AG09309 (cell line): Measurements from ENCODE around the gene DUSP6.

Source experiments
- DNase-seq: peaks from one replicate; pipeline ENCODE4 v3.0.0-alpha.2; 2010; ENCODE audit warnings: low read depth
- H3K4me3 ChIP-seq: 2 replicates; pipeline ENCODE4 v1.5.1; 2011; ENCODE audit warnings: mild to moderate bottlenecking, low read depth, low read length, moderate library complexity; ENCODE audit not compliant: control insufficient read depth
- CTCF ChIP-seq: IDR thresholded peaks from 2 replicates; pipeline ENCODE4 v1.5.1; 2011; ENCODE audit warnings: mild to moderate bottlenecking, low read depth, low read length, inconsistent platforms; ENCODE audit not compliant: insufficient read depth, control insufficient read depth; ENCODE audit errors: missing control alignments

The DUSP6 gene

DNA sequence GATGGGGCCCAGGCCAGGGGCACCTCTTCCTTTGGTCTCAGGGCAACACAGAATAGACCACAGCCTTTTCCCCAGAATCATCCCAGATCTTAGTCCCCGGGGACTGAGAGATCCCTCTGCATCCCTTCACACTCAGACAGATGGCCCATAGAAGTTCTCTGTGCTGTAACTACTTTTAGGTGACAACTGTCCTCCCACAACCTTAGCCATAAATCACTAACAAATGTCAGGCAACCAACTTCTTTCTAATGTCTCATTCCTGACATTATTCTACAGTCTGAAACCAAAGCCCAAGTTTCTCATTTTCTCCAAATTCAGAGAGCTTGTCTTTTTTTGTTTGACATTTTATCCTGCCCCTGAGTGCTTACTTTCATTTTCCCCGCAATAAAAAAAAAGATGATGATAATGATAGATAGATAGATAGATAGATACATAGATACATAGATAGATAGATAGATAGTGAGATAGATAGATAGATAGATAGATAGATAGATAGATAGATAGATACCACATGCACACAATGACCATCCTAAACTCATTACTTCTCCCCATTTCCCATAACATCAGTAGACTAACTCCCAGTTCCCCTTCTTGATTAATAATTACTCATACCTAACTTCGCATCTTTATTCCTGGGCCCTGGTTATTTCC, 28.6 kb downstream of the DUSP6 start:
- DNase-seq: no peak
- no peak for TF ChIP-seq CTCF
- H3K4me3 ChIP-seq: no peak overlapping the region

GRCh38 chr12:89320735-89321134, 31.6 kb downstream of the DUSP6 start:
- DNase-seq: no peak
- TF ChIP-seq CTCF: no peak
- no peak overlapping the region for H3K4me3 ChIP-seq

GRCh38 chr12:89319606-89320005, 32.7 kb downstream of the DUSP6 start:
- DNase-seq: no peak
- H3K4me3 ChIP-seq: no peak overlapping the region
- TF ChIP-seq CTCF: no peak

- DNase-seq: no peak
- TF ChIP-seq CTCF: no peak
- H3K4me3 ChIP-seq: no peak overlapping the region
These were observed 33.2 kb downstream of the DUSP6 start for GRCh38 chr12:89319122-89319521.

GRCh38 chr12:89316705-89317139, 35.6 kb downstream of the DUSP6 start:
- no peak overlapping the region for H3K4me3 ChIP-seq
- TF ChIP-seq CTCF: no peak
- DNase-seq: no peak

DNA sequence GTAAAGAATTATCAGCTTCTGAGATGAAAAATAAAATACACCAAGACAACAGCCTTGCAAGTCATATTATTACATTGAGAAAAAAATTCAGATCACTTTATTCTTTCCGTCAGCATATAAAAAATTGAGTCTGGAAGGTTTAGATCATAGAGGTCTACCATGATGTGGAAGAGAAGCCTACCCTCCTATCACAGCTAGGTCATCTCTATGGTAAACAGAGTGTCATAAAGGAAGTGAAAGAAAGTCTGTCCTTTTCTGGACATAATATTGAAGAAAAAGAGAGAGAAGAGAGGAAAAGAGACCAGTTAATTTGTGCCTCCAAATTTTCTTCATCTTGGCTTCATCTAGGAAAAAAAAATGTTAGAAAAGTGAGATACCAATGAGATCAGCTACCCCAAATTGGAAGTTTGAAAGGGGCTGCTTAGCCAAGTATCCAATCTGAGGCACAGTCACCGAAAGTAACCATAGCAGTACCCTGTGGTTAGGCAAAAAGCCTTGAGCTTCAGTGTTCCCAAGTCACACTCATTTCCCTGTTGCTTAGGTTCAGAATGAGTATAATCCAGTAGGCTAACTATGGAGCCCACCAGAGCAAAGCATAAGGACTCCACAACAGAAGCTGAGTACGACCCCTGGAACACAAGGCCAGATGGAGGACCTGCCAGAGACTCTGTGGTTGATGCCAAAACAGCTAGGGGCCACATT, 38.1 kb downstream of the DUSP6 start:
- DNase-seq: no peak
- H3K4me3 ChIP-seq: no peak overlapping the region
- TF ChIP-seq CTCF: no peak
